Stimulated activated CD8-positive, alpha-beta memory T cell treated with anti-CD3 and anti-CD28 coated beads, Interleukin-12 subunit alpha, Interleukin-12 subunit beta, amount 100 ng/mL, for 24 hours (primary cell): ENCODE measurements around the gene C1orf216.
"Not testable (repeated sequence)": the region's sequence is repeated elsewhere in the genome, so short reads cannot be mapped to it uniquely, and the experiment has no call there.

Experiments
- DNase-seq: peaks from one replicate; pipeline ENCODE4 v3.0.0-alpha.2; 2020; ENCODE audit errors: extremely low read depth

Gene C1orf216, protein sequence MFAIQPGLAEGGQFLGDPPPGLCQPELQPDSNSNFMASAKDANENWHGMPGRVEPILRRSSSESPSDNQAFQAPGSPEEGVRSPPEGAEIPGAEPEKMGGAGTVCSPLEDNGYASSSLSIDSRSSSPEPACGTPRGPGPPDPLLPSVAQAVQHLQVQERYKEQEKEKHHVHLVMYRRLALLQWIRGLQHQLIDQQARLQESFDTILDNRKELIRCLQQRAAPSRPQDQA

DNA sequence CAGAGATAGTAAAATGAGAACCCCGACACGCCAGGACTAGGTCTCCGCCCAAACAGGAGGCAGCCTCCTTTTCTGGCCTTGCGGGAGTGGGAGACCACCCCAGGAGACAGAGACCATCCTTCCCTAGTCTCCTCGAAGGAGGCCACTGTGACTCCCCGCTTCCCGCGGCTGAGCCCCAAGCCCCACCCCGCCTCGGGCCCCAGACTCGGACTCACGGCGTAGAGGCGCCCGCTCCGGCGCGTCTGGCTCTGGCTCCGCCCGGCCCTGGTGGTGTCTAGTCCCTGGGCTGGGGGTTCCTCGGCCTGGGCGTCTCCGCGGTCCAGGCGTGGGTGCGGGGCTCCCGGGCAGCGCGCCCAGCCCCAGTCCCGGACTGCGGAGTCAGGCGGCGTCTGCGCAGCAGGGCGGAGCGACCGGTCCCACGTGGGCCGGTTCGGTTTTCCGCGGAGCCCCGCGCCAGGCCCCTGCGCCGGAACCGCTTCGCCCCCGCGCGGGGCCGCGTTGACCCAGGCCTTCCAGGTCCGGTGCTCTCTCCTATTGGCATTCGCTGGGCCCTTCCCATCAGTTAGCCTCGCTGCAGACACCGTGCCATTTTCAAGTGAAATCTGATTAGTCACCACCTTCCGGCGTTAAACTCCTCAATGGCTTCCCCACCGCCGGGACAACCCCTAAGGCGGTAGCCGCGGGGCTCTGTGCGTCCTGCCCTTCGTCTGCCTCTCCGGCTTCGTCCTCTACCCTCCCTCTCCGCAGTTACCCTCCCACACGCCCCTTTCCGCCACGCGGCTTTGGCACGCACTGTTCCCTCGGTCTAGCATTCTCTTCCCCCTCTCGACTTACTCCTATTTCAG is at the start of gene C1orf216:
C1orf216 (minus strand) TSS at position 393 of the 845 bp plus-strand sequence. CDS start 2,563 bp downstream, outside the sequence.
- DNase-seq: peak; percentile 61

DNA sequence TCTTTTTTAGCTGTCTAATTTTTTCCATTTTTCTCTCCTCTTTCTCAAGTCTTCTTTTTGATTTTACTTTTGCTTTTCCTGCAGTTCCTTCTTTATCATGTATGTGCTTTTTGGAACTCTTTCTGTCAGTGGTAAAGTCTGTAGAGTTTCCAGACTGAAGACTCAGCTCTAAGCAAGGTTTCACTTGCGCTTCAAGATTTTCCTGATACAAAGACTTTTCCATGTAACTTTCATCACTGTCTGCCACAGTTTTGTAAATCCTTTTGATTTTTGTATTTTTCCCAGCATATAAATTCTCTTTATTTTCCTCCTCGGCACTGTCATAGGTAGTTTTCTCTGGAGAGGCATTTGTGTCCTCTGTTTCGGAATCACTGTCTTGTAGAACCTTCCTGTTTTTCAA is 45.6 kb upstream of the C1orf216 start:
- no peak for DNase-seq

DNA sequence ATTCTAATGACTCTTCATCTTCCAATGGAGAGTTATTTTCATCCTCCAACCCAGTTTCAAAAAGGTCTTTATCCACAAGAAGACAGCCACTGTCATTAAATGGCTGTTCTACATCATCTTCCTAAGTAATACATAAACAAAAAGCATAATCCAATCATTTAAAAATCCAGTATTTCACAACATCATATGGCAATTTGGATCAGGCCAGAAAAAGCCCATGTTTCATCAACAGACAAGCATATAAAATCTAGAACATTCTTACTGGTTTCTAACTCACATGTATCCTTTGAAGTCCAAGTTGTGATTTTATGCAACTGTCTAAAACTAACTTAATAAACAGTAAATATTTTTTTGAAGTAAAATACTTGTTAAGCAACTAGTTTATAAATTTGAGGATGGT is 44.5 kb upstream of the C1orf216 start:
- no peak for DNase-seq

DNA sequence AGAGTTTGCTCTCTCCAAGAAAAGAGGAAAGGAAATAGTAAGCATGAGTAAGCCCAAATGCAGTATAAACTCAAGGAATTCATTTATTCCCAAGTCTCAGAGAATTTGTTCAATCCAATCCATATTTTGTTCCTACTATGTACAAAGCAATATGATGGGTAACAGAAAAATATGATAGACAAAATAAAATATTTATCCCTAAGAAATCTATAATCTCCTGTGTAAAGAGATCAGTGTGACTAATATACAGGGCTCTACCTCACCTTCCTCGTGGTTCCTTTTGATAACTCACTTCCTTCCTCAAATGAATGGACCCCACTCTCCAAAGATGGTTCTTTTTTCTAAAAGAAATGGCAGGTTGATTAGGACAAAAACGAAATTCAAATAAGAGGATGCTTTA is 43.5 kb upstream of the C1orf216 start:
- no peak for DNase-seq

DNA sequence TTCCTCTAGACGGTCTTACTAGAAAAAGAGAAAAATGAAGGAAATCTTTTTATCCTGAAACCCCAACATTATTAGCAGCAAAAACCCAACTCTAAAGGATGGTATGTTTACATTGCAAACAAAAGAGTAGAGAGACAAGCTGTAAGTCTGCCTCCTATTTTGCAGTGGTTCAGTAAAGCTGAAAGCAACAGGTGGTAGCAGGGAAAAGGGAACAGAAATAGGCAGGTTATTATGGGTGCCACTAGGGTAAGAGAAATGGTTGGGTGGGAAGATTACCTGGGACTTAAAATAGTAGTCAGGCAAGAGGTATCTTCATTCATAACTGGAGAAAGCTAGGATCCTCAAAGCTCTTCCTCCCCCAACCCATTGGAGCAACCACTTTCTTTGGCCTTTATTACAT is 37.4 kb upstream of the C1orf216 start:
- DNase-seq: no peak

DNA sequence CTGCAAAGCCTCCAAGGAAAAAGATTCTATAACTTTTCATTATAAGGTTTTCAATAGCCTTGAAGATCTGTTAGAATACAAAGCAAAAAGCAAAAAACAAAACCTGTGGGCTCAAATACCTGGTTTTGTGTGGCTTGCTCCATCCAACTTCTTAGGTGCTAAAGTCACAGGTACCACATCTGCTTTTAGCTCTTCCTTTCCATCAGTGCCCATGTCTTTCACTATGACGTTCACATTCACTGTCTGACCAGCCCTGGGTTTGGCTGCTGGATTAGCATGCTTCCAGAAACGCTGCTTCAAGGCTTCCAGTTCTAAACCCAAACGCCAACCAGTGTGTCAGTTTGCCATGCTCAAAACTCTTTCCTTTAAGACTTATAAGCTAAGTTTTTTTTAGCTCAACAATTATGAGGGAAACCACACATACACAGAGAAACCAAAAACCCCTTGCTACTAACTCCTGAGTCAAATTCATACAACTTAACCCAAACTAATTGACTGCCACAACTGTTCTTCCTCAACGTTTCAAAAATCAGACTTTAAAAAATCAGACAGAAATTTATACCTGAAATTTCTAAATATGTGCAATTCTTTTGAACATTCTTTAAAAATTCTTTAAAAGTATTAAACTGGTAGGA is 35.1 kb upstream of the C1orf216 start:
- no peak for DNase-seq

DNA sequence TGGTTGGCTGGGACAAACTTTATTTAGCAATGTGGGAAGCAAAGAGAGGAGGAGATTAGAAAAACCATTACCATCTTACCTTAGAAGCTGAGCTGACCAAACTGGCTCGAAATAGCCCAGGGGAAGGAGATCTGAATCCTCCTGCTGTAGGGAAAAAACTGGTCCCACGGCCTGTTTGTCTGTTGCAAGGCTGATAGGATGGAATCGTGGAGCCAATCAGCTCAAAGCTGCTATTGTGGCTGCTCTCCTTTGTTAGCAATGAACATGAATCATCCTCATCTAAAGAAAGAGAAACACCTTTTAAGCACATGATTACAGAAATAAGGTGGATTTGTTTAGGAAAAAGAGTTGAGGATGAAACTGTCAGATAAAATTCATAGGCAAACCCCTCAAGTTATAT is 29.6 kb upstream of the C1orf216 start:
- no peak for DNase-seq

DNA sequence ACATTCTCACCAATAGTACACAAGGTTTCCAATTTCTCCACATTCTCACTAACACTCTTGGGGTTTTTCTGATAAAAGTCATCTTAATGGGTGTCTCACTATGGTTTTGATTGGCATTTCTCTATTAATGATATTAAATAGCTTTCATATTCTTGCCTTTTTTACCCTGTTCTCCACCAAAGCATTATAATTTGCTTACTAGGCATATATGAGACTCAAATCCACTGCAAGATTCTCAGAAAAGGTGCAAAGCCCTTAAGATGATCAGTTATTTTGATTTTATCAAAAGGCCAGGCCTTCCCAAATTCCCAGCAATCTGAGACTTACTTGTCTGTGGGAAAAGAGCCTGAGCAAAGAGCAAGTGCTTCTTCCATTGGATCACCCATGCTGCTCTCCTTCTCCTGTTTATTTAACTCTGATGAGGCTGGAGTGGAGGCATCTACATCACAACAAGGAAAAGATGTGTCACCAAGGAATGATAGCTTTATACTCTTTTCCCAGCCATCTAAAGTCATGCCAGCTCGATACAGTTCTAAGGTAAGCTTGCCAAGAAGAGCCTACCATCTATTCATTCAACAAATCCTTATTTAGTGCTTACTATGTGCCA is 26.5 kb upstream of the C1orf216 start:
- no peak for DNase-seq

DNA sequence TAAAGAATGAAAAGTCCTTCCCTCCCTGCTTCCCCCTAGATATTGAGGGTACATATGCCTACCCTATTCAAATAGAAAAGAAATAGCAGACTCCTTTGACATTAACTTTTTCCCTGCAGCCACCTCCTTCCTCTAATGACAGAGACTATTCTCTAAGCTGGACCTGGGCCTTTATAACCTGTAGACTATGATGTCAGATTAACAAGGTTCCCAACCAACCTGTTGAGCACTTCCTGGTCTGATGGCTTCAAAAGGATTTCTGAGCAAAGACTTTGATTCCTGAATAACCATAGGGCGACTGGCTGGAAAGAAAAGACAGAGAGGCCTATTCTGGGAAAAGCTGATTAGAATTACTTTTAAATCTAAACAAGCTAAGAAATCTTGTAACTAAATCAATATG is 18.4 kb upstream of the C1orf216 start:
- no peak for DNase-seq

DNA sequence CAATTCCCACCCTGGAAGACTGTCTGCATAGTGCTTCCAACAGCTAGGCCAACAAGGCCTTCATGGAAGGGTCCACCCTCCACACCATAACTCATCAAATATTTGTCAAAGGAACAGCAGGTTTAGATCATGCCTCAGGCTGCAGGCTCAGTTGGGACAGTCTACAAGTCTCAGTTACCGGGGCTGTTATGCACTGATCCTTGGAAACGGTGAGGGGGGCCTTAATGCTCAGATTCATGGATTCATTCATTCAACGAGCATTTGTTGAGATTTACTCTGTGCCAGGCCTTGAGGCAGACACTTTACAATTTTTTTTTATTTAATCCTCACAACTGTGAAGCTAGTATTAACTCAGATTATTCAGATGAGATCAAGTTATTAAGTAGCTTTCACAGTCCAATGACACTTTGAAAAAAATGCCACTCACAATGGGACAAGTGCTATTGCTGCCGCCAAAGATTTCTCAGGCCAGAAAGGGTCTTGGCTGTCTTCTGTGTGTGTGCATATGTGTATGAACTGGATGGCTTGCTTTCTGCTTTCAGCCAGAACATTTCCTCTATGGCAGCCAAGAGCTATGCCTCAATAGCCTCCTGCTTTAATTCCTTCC is 8.9 kb upstream of the C1orf216 start:
- no peak for DNase-seq

DNA sequence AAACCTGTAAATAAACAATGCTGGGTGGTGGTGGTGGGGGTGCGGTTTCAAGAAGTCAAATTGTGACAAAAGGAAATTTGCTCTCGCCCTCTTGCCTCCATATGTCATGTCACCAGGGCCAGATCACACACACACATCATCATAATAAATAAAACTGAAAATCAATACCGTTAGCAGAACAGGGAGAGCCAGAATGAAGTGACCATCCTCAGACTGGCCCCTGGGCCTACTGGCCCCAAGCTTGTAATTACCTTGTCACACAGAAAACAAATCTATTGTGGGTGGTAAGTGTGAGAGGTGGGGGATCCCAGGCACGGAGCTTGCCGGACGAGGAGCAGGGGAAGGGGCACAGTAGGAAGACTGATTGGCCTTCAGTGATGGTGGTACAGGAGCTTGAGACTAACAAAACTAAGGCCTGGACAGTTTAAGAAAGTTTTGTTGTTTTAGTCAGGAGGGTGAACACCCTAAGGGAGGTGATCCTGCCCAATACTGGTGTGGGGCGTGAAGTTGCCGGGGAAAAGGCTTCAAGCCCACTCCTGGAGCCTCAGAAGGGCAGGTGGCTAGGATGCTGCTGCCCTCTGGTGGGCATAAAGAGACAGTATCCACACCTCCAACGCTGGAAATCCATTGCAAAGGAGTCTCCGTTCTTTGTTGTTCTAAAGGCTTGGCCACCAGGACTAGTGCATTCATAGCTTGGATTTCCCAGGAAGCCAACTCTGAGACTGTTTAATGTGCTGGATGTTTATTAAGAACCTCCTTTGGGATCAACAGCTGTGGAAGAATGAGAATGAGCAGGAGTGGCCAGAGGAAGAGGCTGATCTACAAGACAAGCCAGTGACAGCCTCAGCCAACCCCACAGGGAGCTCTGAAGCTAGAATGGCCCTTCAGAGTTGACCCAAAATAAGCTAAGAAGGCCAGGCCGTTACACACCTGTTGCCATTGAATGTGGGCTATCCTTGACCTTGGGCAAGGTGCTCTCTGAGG is 8.1 kb upstream of the C1orf216 start:
- no peak for DNase-seq

DNA sequence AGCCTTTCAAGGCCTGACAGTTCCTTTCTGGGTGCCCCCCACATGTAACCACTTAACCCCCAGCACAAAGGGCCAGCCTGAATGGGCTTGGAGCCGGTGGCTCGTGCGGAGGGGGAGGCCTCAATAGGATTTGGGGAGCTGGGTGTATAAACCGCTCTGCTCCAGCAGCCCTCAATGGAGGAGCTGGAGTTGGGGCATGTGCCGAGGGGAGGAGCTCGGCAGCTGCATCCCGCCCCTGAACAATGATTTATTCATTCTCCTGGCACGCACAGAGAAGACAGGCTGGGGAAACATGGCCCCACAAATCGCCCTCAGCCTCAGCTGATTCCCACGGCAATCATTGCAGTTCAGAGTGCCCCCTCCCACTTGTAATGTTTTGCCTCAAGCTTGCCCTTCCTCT is 6.9 kb upstream of the C1orf216 start:
- DNase-seq: no peak

DNA sequence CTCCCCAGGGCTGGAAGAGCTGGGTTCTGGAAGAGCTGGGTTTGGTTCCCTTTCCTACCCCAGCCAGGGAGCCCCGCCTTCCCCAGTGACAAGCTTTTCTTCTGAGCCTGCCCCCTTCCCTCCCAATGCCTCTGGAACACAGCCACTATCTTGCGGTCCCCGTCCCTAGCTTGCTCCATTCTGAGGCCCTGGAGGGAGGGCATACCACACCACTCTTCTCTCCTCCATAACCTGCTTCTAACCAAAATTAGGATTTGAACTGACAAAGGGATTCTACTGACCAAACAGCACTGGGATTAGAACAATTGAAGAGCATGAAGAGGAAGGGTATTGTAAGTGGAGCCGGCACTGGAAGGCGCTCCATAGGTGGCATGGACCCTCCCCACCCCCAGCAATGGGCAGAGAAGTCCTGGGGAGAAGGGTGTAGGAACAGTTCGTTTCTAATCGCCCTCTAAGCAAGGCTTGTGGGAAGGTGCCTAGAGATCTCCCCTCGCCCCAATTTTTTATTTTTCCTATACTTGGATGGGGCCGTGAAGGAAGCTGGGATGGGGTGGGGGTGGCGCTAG is 690 bp downstream of the C1orf216 start:
- no peak for DNase-seq

DNA sequence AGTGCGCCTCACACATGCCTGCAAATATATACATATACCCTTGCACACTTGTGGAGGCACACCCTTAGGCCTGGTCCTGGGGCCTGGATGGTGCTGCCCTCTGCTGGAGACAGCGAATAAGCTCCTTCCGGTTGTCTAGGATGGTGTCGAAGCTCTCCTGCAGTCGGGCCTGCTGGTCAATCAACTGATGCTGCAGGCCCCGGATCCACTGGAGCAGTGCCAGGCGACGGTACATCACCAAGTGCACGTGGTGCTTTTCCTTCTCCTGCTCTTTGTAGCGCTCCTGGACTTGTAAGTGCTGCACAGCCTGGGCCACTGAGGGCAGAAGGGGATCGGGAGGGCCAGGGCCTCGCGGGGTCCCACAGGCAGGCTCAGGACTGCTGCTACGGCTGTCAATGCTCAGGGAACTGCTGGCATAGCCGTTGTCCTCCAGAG is 3.1 kb downstream of the C1orf216 start:
- DNase-seq: peak; percentile 42

DNA sequence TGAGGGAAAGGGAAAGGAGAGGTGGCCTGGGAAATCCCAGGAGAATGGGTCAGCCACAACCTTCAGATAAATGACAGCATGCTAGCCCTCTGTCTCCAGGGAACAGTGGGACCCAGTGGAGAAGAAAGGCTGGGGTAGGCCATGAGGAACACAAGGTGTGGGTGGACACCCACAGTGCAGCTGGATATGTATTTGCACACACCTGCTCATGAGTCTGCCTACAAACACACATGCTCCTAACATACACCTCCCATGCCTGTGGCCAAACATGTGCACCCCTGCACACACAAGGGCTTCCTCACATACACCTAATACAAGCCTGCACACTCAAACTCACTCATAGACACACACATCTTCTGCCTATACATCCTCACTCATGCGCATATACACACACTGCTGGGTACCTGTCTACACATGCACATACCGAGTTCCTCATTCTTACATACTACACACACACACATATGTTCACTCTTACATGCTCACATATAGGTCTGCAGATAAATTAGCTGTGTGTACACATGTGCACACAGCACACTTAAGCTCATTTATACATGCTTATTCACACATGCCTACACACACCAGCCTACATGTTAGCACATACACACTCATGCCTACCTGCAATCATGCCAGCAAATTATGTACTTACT is 3.6 kb downstream of the C1orf216 start:
- no peak for DNase-seq

DNA sequence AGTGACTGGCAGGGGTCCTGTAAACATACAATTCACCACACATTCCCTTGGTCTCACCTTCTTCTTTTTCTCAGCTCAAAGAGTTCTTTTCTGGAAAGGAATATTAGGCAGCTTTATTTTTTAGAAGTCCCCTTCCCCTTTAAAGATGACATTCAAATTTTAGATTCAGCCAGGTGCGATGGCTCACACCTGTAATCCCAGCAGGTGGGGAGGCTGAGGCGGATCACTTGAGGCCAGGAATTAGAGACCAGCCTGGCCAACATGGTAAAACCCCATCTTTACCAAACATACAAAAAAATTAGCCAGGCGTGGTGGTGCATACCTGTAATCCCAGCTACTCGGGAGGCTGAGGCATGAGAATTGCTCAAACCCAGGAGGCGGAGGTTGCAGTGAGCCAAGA is 7.6 kb downstream of the C1orf216 start:
- DNase-seq: not testable (repeated sequence)

DNA sequence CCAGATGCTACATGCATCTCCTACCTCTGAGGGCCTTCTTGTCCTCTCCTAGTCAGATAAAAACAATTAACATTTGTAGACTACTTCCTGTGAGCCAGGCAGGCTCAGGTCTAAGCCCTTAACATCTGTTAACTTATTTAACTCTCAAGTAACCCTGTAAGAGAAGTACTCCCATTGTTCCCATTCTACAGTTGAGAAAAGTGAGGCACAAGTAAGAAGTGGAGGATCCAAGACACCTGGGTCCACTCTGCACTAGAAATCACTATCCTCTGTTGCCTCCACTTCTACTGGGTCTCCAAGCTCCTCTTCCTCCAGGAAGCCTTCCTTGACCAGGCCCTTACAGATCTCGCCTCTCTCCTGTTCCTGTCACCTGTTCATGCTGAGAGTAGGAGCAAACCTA is 9.7 kb downstream of the C1orf216 start:
- no peak for DNase-seq

DNA sequence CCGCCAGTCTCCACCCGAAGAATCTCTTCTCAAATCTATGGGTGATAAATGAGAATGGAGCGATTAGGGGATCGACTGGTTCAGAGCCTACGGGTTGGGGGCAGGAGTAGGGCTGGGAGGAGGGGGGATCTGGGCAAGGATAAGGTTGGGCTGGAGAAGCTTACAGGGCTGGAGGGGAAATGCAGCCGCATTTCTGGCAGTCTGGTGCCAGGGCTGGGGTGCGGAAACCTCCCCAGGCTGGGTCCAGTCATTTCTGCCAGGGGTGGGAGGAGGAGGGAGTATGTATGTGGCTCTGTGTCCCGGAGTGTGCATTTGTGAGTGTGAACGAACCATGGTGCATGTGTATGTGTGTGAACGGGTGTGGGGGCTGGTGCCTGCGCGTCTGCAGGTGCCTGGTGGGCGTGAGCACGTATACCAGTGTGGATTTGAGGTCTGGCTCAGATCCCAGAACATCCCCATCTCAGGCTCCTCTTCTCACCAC is 10.2 kb downstream of the C1orf216 start:
- no peak for DNase-seq

DNA sequence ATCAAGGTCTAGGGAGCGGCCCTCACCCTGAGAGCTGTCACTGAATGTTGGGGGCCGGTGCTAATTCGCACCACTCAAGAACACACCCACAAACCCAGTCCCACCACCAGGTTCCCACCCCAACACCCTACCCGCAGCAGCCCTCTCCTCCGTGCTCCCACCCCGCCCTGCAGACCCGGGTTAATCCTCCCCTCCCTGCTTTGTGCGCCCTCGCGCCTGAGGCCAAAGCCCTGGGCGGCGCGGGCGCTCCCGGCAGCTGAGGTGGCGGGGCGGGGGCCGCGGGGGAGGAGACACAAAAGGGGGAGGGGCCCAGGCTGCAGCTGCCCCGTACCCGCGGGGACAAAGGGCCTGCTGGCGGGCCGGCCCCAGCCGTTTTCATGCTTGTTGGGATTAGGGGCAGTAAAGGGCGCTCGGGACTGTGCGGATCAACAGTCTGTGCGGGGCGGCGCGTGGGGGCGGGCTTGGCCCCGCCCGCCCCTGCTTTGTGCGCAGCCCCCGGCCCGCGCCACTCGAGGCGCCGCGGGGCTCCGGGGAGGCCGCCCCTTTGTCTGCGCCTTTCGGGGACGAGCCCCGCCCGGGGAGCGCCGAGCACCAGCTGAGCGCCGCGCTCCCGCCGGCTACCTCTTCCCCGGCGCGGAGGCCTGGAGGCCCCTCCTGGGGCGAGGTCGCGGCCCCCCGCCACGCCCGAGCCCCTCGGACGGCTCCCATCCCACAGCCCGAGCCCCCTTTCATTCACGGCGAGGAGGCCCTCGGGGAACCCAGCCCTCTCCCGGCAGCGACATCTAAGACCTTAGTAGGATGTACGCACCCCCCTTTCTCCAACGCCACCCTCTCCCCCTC is 10.9 kb downstream of the C1orf216 start:
- no peak for DNase-seq
